ENCODE results near the gene STEAP2.

DNA sequence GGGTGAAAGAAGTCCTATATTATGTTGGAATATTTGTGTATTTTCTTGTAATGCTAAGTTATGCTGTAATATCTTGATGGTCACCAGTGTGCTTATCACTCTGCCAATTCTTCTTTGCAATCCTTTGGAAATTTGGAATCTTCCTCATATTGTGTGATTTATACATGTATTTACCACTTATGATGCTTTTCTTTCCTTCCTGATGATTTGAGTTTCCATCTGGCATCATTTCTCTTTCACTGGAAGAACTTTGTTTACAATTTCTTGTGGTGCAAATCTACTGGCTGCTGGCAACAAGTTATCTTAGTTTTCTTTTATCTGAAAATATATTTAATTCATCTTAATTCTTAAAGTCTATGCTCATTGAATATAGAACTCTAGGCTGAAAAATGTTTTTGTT is 62.6 kb downstream of the STEAP2 start:
- no peak for TF ChIP-seq POLR2A (IDR thresholded peaks at IDR 0.05)
- TF ChIP-seq, protein P1, sequence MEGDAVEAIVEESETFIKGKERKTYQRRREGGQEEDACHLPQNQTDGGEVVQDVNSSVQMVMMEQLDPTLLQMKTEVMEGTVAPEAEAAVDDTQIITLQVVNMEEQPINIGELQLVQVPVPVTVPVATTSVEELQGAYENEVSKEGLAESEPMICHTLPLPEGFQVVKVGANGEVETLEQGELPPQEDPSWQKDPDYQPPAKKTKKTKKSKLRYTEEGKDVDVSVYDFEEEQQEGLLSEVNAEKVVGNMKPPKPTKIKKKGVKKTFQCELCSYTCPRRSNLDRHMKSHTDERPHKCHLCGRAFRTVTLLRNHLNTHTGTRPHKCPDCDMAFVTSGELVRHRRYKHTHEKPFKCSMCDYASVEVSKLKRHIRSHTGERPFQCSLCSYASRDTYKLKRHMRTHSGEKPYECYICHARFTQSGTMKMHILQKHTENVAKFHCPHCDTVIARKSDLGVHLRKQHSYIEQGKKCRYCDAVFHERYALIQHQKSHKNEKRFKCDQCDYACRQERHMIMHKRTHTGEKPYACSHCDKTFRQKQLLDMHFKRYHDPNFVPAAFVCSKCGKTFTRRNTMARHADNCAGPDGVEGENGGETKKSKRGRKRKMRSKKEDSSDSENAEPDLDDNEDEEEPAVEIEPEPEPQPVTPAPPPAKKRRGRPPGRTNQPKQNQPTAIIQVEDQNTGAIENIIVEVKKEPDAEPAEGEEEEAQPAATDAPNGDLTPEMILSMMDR (IDR thresholded peaks at IDR 0.05), result no peak
- TF ChIP-seq EP300 (IDR thresholded peaks at IDR 0.05), result no peak

Data from ovary (tissue), 3 donors.